Duodenal mucosa (tissue), 2 donors: ENCODE data around the gene IFIT5.
"Not testable (repeated sequence)": the region's sequence is repeated elsewhere in the genome, so short reads cannot be mapped to it uniquely, and the experiment has no call there.

Experiments used
- H3K27ac ChIP-seq: one replicate; pipeline ENCODE4 v1.7.0; 2013; ENCODE audit warnings: low read depth, low read length
- H3K27me3 ChIP-seq, 2 donors: one replicate each; pipeline ENCODE4 v1.7.0; 2013; ENCODE audit warnings: low read length in 2 of 2, control low read depth in 1 of 2; ENCODE audit not compliant: insufficient read depth in 2 of 2, control insufficient read depth in 1 of 2
- H3K36me3 ChIP-seq, 2 donors: one replicate each; pipeline ENCODE4 v1.7.0; 2013; ENCODE audit warnings: low read length in 2 of 2, control low read depth in 1 of 2; ENCODE audit not compliant: insufficient read depth in 2 of 2, control insufficient read depth in 1 of 2
- H3K4me1 ChIP-seq, 2 donors: one replicate each; pipeline ENCODE4 v1.7.0; 2013; ENCODE audit warnings: low read length in 2 of 2, control low read depth in 1 of 2; ENCODE audit not compliant: insufficient read depth in 2 of 2, control insufficient read depth in 1 of 2
- H3K4me3 ChIP-seq, 2 donors: one replicate each; pipeline ENCODE4 v1.7.0; 2013; ENCODE audit warnings: low read length in 2 of 2, low read depth in 1 of 2
- H3K9ac ChIP-seq, 2 donors: one replicate each; pipeline ENCODE4 v1.7.0; 2013; ENCODE audit warnings: low read length in 2 of 2, low read depth in 1 of 2
- H3K9me3 ChIP-seq, 2 donors: one replicate each; pipeline ENCODE4 v1.7.0; 2013; ENCODE audit warnings: low read length in 2 of 2, control low read depth in 1 of 2; ENCODE audit not compliant: control insufficient read depth in 1 of 2

Gene IFIT5

GRCh38 chr10:89428877-89429276 is 14.5 kb downstream of the IFIT5 start:
- Histone ChIP-seq H3K27ac (no peak overlapping the region), H3K4me1 (peaks cover 0 to 9% of the 10 kb centered on the region in 2 donors), H3K27me3 (no peaks in the 10 kb centered on the region), H3K9ac (no peak overlapping the region), H3K9me3 (no peaks in the 10 kb centered on the region), H3K36me3 (no peaks in the 10 kb centered on the region), H3K4me3 (no peak overlapping the region)

- Histone ChIP-seq H3K9ac (no peak overlapping the region), H3K36me3 (no peaks in the 10 kb centered on the region), H3K4me1 (no peaks in the 10 kb centered on the region), H3K27ac (no peak overlapping the region), H3K27me3 (no peaks in the 10 kb centered on the region), H3K4me3 (no peak overlapping the region), H3K9me3 (no peaks in the 10 kb centered on the region)
Observed at GRCh38 chr10:89431977-89432376, 17.6 kb downstream of the IFIT5 start.

- no peaks in the 10 kb centered on the region for H3K36me3 ChIP-seq
- no peak overlapping the region for H3K27ac ChIP-seq
- peaks cover 0 to 3% of the 10 kb centered on the region in 2 donors for H3K27me3 ChIP-seq
- no peak overlapping the region for H3K4me3 ChIP-seq
- H3K9ac ChIP-seq: no peak overlapping the region
- H3K9me3 ChIP-seq: no peaks in the 10 kb centered on the region
- H3K4me1 ChIP-seq: no peaks in the 10 kb centered on the region
Observed at GRCh38 chr10:89438525-89438924, 24.2 kb downstream of the IFIT5 start.

GRCh38 chr10:89440226-89441009 is 26.1 kb downstream of the IFIT5 start:
- Histone ChIP-seq H3K4me1 (no peaks in the 10 kb centered on the region), H3K27ac (no peak overlapping the region), H3K9ac (no peak overlapping the region), H3K9me3 (no peaks in the 10 kb centered on the region), H3K27me3 (peaks cover 0 to 3% of the 10 kb centered on the region in 2 donors), H3K4me3 (no peak overlapping the region), H3K36me3 (no peaks in the 10 kb centered on the region)

GRCh38 chr10:89442289-89442688 is 27.9 kb downstream of the IFIT5 start:
- Histone ChIP-seq H3K27me3 (peaks cover 0 to 3% of the 10 kb centered on the region in 2 donors), H3K9me3 (no peaks in the 10 kb centered on the region), H3K4me1 (no peaks in the 10 kb centered on the region), H3K36me3 (no peaks in the 10 kb centered on the region), H3K27ac (no peak overlapping the region), H3K9ac (no peak overlapping the region), H3K4me3 (no peak overlapping the region)

GRCh38 chr10:89444819-89445218 is 30.5 kb downstream of the IFIT5 start:
- H3K27me3 ChIP-seq, H3K4me3 ChIP-seq, H3K27ac ChIP-seq, H3K9ac ChIP-seq, H3K36me3 ChIP-seq, H3K4me1 ChIP-seq, H3K9me3 ChIP-seq: not testable (repeated sequence)

- no peak overlapping the region for H3K27ac ChIP-seq
- no peak overlapping the region for H3K9ac ChIP-seq
- H3K9me3 ChIP-seq: no peaks in the 10 kb centered on the region
- no peaks in the 10 kb centered on the region for H3K36me3 ChIP-seq
- no peak overlapping the region for H3K4me3 ChIP-seq
- no peaks in the 10 kb centered on the region for H3K27me3 ChIP-seq
- peaks cover 0 to 3% of the 10 kb centered on the region in 2 donors for H3K4me1 ChIP-seq
Observed at GRCh38 chr10:89450901-89451300, 36.5 kb downstream of the IFIT5 start.

GRCh38 chr10:89452193-89452592 is 37.8 kb downstream of the IFIT5 start:
- H3K27ac ChIP-seq: no peak overlapping the region
- no peak overlapping the region for H3K4me3 ChIP-seq
- H3K36me3 ChIP-seq: no peaks in the 10 kb centered on the region
- H3K4me1 ChIP-seq: peaks cover 0 to 3% of the 10 kb centered on the region in 2 donors
- no peak overlapping the region for H3K9ac ChIP-seq
- no peaks in the 10 kb centered on the region for H3K9me3 ChIP-seq
- no peaks in the 10 kb centered on the region for H3K27me3 ChIP-seq

- Histone ChIP-seq H3K27ac (no peak overlapping the region), H3K36me3 (no peaks in the 10 kb centered on the region), H3K9ac (no peak overlapping the region)
Observed at GRCh38 chr10:89454561-89455347, 40.4 kb downstream of the IFIT5 start.

GRCh38 chr10:89458291-89458690 is 43.9 kb downstream of the IFIT5 start:
- H3K9ac ChIP-seq: no peak overlapping the region
- no peak overlapping the region for H3K27ac ChIP-seq
- no peaks in the 10 kb centered on the region for H3K9me3 ChIP-seq
- no peaks in the 10 kb centered on the region for H3K36me3 ChIP-seq
- H3K4me1 ChIP-seq: no peaks in the 10 kb centered on the region
- no peaks in the 10 kb centered on the region for H3K27me3 ChIP-seq
- H3K4me3 ChIP-seq: no peak overlapping the region

More at GRCh38 chr10:89454561-89455347, 40.4 kb downstream of the IFIT5 start:
- peaks cover 0 to 3% of the 10 kb centered on the region in 2 donors for H3K4me1 ChIP-seq
- no peaks in the 10 kb centered on the region for H3K27me3 ChIP-seq
- H3K4me3 ChIP-seq: no peak overlapping the region
- no peaks in the 10 kb centered on the region for H3K9me3 ChIP-seq
